HG03103 (cell line): ENCODE measurements around the gene POU2F1.

Experiments
- ATAC-seq: cut with Tn5 transposase; IDR thresholded peaks from one replicate; pipeline ENCODE4 v1.9.1; 2021; ENCODE audit warnings: low read depth; ENCODE audit not compliant: unreplicated experiment

The POU2F1 gene

DNA sequence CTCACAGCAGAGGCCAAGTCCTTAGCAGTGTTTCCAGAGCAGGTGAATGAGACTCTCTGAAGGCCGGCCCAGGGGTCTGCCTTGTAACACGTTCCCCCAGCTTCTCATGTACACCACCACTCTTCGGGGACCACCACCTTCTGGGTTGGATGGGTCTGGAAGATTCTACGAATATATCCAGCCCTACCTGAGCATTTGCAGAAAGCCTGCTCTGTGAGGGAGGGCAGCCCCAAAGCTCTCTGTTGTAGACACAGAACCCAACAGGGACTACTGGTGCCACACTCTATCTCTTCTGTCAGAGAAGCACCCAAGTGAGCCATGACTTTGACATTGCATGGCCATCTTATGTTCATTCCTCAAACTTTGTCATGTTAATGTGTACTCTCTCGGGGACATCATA lies 235.8 kb downstream of the POU2F1 start:
- ATAC-seq, result no peak

- ATAC-seq, result no peak
Measured at GRCh38 chr1:167456926-167457325, 236.2 kb downstream of the POU2F1 start.

DNA sequence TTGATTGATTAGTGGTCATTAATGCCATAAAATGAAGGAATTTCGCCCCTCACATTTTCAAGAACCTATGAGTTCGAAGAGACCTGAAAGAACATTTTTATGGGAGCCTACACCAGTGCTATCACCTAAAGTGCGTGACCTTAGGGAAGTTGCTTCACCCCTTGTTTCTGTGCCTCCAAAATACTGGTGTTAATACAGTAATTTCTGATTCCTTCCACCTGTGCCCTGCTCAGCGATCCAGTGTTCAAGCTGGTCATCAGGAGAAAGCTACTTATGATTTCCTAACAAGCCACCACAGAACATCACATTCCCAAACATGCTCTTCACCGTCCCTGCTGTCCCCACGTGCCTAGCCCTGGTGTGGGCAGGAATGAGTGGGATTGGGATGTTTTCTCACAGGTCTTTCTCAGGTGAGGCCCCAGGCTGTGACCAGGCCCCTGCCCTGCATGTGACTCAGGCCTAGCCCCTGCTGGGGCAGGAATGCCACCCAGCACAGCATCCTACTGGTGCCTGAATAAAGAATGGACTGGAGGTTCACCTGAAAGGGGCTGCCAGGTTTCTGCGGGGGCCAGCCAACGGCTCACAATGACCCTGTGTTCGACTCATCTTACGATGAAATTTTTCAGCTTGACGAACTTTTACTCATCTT lies 237.4 kb downstream of the POU2F1 start:
- ATAC-seq, result no peak

- no peak for ATAC-seq
Measured at GRCh38 chr1:167460836-167461235, 240.2 kb downstream of the POU2F1 start.

DNA sequence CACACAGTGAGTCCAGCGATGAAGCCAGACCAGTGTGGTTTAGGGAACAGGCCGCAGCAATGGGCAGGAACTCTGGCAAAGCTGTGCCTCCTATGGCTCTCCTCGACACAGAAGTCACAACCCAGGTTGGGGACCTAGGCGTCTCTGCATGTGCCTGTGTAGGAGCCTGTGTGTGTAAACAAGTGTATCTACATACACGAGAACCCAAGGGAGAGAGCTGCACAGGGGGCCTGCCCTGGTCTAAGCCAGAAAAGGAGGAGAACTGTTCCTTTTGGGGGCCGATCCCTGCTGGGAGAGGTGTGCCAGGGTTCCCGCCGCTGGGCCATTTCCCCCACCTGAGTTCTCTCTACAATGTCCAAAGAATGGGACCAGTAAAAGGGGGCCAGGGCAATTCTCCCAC lies 241.7 kb downstream of the POU2F1 start:
- ATAC-seq, result no peak

GRCh38 chr1:167463080-167463479 lies 242.4 kb downstream of the POU2F1 start:
- no peak for ATAC-seq

GRCh38 chr1:167463875-167464575 lies 243.3 kb downstream of the POU2F1 start:
- no peak for ATAC-seq

DNA sequence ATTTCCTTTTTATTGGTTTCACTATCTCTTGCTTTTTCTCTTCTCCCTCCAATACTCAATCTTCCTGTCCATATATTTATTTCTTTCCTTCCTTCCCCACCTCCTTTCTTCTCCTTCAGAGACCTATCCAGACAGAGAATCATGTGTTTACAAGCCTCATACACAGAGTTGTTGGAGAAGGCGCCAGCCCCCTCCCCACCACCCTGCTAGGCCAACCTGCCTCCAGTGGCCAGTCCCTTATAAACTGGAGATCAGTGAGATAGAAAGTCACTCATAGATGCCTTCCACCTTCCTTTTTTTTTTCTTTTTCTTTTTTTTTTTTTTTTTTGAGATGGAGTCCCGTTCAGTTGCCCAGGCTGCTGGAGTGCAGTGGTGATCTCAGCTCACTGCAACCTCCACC lies 244.3 kb downstream of the POU2F1 start:
- no peak for ATAC-seq

DNA sequence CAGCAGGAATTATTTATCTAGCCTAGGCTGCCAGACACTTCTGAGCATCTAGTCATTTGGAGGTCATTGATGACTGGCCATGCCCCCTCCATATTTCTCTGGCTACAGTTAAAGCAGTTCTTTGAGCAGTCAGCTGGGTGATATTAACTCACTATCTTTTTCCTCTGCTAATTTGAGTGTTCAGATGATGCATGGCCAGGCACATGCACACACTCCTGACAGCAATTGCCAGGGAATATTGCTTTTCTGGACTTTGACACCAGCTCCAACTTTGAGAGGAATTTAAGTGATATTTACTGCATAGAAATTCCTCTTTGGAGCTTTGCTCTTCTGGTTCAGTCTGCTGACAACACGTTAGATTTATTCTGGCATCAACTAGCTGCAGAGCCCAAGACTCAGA lies 245.1 kb downstream of the POU2F1 start:
- no peak for ATAC-seq

GRCh38 chr1:167467126-167467710 lies 246.5 kb downstream of the POU2F1 start:
- no peak for ATAC-seq

DNA sequence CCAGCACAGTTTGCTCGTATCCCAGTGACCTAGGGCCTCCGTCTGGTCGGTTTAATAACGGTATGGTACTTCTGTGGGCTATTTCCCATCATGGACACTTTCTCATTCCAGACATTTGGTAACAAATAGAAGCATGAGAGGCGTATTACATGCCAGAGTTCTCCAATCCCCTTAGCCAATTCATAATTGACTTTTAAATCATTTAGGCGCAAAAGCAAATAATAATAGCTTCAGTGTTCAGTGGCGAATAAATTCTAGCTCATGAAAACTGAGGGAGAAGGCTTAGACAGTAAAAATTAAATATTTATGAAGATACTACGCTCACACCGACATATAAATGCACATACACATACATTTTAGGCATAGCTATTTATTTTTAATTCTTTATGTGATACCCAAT lies 247.1 kb downstream of the POU2F1 start:
- ATAC-seq, result no peak

- ATAC-seq, result no peak
Measured at GRCh38 chr1:167469280-167469965, 248.7 kb downstream of the POU2F1 start.

DNA sequence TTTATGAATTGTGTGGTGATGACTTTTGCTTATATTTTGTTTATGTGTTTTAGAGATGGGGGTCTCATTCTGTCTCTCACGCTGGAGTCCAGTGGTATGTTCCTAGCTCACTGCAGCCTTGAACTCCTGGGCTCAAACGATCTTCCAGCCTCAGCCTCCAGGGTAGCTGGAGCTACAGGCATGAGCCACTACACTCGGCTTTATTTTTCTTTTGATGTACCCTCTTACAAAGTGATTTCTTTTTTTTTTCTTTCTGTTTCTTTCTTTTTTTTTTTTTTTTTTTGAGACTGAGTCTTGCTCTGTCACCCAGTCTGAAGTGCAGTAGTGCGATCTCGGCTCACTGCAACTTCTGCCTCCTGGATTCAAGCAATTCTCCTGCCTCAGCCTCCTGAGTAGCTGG lies 250.9 kb downstream of the POU2F1 start:
- no peak for ATAC-seq

DNA sequence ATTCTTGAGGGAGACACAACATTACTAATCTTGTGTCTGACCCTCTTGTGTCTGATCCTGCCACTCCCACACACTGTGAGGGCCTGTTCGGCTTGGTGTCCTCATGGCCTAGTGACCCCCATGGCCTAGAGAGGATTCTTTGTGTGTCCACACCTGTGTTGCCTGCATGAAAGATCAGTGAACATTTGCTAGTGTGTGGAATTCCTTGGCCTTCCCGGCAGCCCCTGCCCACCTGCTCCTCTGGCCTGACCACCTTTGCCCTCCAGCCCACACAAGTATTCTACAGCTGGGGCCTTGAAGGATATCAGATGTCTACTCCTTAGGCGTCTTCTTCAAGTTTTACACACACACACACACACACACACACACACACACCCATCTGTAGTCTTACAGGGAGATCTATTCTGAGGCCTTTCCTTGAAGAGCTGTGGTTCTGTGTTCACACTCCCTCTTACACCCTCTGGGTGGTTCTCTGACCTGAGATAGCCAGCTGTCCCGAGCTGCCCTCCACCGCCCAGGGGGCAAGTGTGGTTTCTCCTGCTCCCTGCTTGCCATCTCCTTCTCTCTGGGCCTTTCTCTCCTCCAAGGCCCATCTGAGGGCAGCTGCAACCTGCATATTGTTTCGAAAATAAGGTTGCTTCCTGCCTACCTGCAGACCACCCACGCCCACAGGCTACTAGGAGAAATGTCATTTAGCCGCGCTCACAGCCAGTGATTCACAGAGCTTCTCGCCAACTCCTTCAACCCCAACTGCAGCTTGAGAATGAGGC lies 252.3 kb downstream of the POU2F1 start:
- no peak for ATAC-seq

DNA sequence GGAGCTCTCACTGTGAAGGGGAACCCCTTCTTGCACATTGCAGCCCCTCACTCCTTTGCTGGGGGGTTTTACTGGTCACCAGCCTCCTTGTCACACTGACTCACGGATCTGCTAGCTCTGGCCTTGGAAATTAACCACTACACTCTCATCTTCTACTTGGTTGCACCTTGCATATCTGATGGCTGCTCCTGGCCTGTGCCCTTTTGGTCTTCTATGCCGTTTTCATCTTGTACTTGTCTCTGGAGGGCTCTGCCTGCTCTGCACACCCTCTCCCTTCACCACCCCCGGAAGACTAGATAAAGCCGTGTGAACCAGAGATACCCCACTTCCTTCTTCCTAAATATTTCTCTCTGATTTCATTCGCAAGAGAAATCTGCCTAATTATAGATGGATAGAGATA lies 253.1 kb downstream of the POU2F1 start:
- ATAC-seq, result no peak

GRCh38 chr1:167474191-167474641 lies 253.5 kb downstream of the POU2F1 start:
- ATAC-seq, result no peak

GRCh38 chr1:167476061-167476460 lies 255.4 kb downstream of the POU2F1 start:
- ATAC-seq, result no peak
